HG03558 (cell line): ENCODE data around the gene OBI1.

ENCODE experiments used
- ATAC-seq: cut with Tn5 transposase; IDR thresholded peaks from one replicate; pipeline ENCODE4 v1.9.1; 2021; ENCODE audit warnings: moderate number of reproducible peaks; ENCODE audit not compliant: unreplicated experiment; ENCODE audit errors: extremely low read depth

OBI1 gene

GRCh38 chr13:78604782-78605611 is 54.0 kb downstream of the OBI1 start:
- no peak for ATAC-seq

GRCh38 chr13:78603240-78603957 is 55.6 kb downstream of the OBI1 start, which contains the start of gene POU4F1:
Gene POU4F1, minus strand, starts transcription at chr13:78603552. Its CDS starts 226 bp downstream, at chr13:78603326.
- ATAC-seq: peak; percentile 54

- peak; percentile 8 for ATAC-seq
Measured at GRCh38 chr13:78602561-78603239, 56.3 kb downstream of the OBI1 start.

- no peak for ATAC-seq
Measured at GRCh38 chr13:78601874-78602560, 56.9 kb downstream of the OBI1 start.

- no peak for ATAC-seq
Measured at GRCh38 chr13:78601124-78601873, 57.7 kb downstream of the OBI1 start.

- no peak for ATAC-seq
Measured at GRCh38 chr13:78600280-78600883, 58.6 kb downstream of the OBI1 start.

- ATAC-seq: no peak
Measured at GRCh38 chr13:78599645-78600279, 59.2 kb downstream of the OBI1 start.

- no peak for ATAC-seq
Measured at GRCh38 chr13:78598966-78599644, 59.9 kb downstream of the OBI1 start.

GRCh38 chr13:78598116-78598781 is 60.7 kb downstream of the OBI1 start:
- no peak for ATAC-seq

- no peak for ATAC-seq
Measured at GRCh38 chr13:78597602-78597932, 61.4 kb downstream of the OBI1 start.

- no peak for ATAC-seq
Measured at GRCh38 chr13:78596736-78597601, 62.0 kb downstream of the OBI1 start.

GRCh38 chr13:78596399-78596735 is 62.6 kb downstream of the OBI1 start:
- ATAC-seq: no peak

GRCh38 chr13:78595495-78596398 is 63.2 kb downstream of the OBI1 start:
- no peak for ATAC-seq

- no peak for ATAC-seq
Measured at GRCh38 chr13:78594456-78594975, 64.4 kb downstream of the OBI1 start.

GRCh38 chr13:78593652-78594455 is 65.1 kb downstream of the OBI1 start:
- ATAC-seq: no peak
